Renal cortical epithelial cell (primary cell): ENCODE results near the gene WDR5. TPM values are rescaled to one million over a fixed set of nuclear protein-coding genes. Genes with fewer than 3 reads are reported as not detected.

Experiments
- DNase-seq: peaks from one replicate; pipeline ENCODE4 v3.0.0-alpha.2; 2011; ENCODE audit warnings: low read depth
- total RNA-seq: library from RNA; depleted of rRNA; stranded (reverse); fragments of >200 nt; gene quantifications from 2 replicates; pipeline ENCODE4 v1.2.3, GENCODE V29; 2014

The WDR5 gene
- total RNA-seq, 1 donor from 2014 or later = 23.1 TPM

DNA sequence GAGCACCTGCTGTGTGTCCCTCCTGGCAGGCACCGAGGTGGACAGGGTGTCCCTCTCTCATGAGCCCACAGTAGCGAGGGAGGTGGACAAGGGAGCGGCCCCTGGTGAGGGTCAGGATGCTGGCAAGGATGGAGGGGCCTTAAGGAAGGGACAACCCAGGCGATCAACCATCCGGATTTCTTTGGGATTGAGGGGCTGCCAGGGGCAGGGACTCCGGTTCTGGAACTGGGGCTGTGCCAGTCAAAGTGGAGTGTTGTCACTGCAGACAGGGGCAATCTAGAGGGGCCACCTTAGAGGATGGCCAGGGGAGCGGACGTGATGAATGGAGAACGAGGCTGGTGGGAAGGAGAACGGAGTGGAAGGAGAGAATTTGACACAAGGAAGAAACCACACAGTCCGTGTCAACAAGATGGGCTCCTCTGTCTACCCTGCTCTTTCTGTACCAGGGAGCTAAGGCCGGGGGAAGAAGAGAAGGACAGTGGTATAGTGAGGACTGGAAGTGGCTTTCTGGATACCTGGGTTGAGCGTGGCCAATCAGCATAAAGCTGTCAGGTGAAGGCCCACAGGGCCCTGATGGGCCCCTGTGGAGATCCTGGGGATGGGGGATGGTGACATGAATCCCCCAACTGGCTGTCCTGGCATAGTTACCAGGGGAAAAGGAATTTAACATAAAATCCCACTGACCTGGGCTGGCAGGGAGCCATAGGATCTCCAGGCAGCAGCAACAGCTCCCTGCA, 4.2 kb upstream of the WDR5 start:
- no peak for DNase-seq

- no peak for DNase-seq
Measured at GRCh38 chr9:134132208-134132870, 3.5 kb upstream of the WDR5 start.

DNA sequence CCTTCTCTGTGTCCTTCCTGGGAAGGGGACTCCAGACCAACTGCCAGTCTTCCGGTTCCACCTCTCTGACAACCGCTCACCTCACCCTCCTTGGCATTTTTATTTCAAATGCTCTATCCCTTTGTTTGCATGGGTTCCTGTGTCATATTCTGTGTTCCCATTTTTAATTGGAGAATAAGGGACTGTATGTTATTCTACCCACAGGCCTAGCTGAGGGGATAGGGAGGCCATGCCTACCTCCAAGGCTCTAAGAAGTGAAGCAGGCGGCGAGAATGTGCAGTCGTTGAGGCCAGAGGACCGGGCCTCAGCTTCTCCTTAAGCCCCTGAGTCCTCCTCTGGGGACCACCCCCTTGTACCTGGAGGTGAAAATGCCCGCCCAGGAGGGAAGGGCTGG, 936 bp upstream of the WDR5 start:
- no peak for DNase-seq

DNA sequence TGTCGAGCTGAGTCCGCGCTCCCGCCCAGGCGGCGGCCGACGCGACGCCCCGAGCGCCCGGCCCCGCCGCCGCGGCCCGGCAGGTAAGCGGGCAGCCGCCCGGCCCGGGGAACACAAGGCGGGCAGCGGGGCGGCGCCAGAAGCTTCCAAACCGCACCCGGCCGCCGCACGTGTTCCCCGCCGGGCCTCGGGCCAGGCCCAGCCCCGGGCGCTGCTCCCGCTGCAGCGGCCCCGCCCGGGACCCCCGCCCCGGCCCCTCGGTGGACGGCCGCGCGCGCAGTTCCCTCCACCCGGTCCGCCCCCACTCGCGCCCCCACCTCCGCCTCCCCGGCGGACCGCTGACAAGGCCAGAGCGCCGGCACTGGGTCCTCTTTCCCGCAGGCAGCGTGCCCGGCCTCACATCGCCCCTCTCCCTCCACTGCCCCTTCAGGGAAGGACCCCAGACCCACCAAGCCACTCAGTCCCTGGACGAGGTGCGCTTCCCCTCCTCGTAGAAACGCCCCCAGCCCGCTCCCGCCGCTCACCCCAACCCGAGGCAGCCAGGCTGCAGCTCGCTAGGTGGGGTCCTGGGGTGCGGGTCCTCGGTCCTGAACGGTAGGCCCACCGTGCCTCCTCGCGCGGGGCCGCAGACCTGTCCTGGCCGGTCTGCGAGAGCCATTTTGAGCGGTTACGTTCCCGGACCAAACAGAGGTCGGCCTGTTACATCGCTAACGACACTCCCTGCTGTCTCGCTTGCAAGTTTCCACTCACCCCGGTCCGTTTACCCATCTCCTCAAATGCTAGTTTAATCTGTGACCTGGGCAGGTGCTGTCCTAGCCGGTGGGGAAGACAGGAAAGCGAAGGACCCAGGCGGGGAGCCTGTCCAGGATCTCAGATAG, 475 bp downstream of the WDR5 start:
- no peak for DNase-seq

DNA sequence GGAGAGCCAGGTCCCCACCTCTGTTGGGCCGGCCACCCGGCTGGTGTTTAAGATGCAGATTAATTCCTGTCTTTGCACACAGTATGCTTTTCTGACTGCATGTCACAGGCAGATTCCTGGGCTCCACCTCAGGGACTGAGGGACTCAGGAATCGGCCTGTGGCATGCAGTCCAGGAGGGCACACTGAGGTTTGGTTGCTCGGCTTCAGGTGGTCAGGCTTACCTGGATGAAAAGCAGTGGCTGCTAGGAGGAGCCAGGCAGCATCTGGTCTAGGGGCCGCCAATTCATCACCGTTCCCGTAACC, 1.1 kb downstream of the WDR5 start:
- DNase-seq = no peak

DNA sequence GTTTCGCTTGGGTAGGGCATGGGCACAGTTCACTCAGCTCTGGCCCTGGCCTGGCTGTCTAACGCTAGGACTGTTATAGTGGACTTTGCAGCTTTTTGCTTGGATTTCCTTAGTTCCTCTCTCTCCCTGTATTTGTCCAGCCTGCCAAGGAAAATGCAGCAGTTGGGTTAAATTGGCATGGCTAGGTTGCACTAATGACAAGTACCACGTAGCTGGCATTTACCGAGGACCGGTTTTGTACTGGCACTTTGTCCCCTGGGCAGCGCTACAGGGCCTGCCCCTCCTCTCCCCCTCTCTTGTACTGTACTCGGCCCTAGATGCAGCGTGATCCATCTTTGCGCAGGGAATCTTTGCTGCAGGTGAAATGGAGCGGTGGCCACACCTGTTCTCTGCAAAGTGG, 2.4 kb downstream of the WDR5 start:
- no peak for DNase-seq

DNA sequence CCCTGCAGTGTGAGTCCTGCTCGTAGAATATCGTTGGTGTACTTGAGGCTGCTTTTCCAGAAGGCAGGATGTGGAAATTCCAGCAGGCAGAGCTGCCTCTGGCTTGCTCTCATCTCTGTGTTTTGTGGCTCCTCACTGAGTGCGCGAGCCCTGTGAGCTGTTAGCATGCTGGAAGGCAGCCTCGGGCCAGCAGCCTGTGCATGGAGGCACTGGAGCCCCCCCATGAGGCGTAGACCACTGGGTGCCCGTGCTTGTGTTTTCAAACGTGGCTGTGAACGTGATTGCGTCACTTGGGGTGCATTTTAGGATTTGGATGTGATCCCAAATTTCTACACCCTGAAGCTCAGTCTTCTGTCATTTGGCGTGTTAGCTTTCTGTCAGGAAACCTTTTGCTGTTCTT, 3.2 kb downstream of the WDR5 start:
- DNase-seq = no peak

GRCh38 chr9:134141906-134142305, 6.0 kb downstream of the WDR5 start:
- no peak for DNase-seq

GRCh38 chr9:134144801-134145200, 8.9 kb downstream of the WDR5 start:
- DNase-seq = no peak

- DNase-seq = no peak
Measured at GRCh38 chr9:134145262-134145661, 9.4 kb downstream of the WDR5 start.

DNA sequence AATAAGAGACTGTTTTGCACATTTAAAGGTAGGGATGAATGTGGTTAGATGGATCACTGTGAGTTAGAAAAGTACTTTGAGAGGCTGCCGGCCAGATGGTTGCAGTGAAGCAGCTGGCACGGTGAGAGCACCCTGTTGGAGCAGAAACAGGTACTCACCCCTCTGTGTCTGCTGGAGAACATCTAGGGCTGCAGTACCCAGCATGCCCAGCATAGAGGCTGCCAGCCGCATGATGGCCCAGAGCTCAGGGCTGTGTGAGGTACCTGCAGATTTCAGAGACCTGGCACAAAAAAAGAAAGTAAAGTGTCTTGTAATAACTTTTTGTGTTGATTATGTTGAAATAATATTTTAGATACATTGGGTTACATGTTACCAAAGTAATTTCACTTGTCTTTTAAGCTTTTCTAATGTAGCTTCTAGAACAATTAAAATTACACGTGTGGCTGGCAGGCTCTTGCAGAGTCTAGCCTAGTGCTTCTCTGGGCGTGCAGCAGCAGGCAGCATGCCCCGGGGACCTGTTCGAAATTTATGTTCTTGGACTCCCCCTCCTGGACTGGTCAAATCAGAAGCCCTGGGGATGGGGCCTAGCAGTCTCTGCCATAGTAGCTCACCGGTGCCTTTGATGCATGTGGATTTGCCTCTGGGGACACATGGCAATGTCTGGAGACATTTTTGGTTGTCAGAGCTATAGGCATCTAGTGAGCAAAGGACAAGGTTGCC, 11.1 kb downstream of the WDR5 start:
- DNase-seq = no peak

- DNase-seq = no peak
Measured at GRCh38 chr9:134149380-134149779, 13.5 kb downstream of the WDR5 start.

GRCh38 chr9:134150557-134151214, 14.8 kb downstream of the WDR5 start:
- DNase-seq = no peak

GRCh38 chr9:134152022-134152448, 16.2 kb downstream of the WDR5 start:
- no peak for DNase-seq

GRCh38 chr9:134152488-134152887, 16.6 kb downstream of the WDR5 start:
- DNase-seq = no peak

GRCh38 chr9:134153450-134153849, 17.6 kb downstream of the WDR5 start:
- no peak for DNase-seq

- no peak for DNase-seq
Measured at GRCh38 chr9:134154262-134154701, 18.4 kb downstream of the WDR5 start.

DNA sequence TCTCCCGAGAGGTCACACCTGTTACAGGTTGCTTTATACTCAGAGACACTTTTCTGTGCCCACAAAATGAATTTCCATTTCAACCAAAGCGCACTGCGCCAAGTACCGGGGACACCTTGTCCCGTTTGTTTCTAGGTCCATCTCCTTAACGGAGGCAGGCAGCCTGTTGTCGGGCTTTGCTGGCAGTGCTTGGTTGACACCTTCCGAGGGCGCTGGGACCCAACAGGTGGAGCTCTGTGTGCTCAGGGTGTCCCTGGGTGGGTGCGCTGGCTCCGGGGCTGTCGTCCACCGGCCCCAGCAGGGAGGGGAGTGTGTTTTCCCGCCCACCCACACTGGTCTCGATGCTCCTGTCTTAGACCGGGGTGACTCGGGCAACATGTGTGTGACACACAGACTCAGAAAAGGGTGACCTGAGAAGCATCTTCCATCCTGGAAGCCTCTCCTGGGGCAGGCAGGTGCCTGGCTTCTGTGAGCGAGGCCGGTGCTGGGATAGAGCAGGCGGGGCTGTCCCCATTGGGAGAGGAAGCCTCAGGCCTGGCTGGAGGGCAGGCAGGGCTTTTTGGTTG, 20.0 kb downstream of the WDR5 start:
- DNase-seq = no peak

DNA sequence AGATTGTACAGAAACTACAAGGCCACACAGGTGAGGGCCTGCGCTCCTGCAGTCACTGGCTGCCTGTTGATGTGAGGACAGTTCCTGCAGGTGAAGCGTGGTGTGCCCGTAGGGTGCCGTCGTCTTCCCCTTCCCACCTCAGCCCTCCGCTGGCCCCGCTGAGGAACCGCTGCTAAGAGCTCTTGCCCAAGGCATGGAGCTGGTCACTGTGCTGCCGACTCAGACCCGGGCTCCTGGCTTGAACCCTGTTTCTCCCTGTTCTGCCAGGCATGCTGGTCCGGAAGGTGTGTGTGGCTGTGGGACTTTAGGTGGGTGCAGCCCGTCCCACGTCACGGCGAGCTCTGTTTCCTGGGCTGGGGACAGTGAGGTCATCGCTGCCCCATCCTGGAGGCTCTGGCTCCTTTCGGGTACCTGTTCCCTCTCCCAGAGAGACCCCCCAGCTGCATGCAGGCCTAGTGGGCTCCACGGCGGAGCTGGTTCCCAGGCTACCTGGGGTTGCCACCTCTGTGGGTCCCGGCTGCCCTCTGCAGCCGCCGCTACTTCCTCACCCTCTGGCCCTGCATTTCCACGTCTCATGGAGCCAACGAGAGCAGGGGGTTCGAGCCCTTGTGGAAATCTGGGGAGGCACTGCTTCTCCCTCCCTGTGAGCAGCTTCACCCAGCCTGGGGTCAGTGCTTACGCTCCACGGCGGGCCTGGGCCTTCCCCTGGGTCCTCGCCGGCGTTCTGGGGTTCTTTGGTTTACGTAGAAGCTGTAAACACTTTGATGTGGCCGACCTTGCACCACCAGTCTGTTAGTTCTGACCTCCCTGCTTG, 20.9 kb downstream of the WDR5 start:
- no peak for DNase-seq

DNA sequence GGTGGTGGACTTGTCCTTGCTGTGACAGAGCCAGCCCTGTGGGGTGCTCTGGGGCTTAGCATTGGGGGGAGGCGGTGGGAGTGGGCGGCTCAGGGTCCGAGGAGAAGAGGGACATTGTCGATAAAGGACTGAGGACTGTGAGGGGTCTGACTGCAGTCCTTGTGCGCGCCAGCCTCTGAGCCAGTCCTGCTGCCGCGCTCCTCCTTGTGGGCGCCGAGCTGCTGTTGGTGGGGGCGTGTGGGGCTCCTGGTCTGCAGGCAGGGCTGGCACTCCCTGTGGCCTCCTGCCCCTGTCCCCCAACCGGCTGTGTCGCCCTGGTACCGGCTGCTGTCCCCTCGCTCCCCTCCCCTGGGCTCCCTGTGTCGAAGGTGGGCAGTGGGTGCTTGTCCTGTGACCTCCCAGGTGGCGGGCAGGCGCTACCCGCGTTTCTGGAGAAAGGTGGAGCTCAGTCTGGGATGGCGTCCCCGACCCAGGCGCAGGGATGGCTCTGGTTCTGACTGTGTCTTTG, 21.6 kb downstream of the WDR5 start:
- no peak for DNase-seq
